Activated CD8-positive, alpha-beta T cell treated with anti-CD3 and anti-CD28 coated beads for 36 hours (primary cell): ENCODE data around the gene CCDC50. TPM values are rescaled to one million over a fixed set of nuclear protein-coding genes. Genes with fewer than 3 reads are reported as not detected.

Experiments used
- ATAC-seq: fragments of 200-7000 bp; cut with Tn5 transposase; one replicate; pipeline ENCODE4 v1.10.0; 2021; ENCODE audit warnings: mild to moderate bottlenecking, moderate library complexity
- CTCF ChIA-PET: fragments of 350-600 bp; sonication (Branson Sonifier 250); formaldehyde crosslinking; loops from one replicate; lab custom pipeline; 2021; ENCODE audit warnings: antibody characterized with exemption; lab: Charles Lee
- POLR2A ChIA-PET: fragments of 350-600 bp; sonication (Branson Sonifier 250); formaldehyde crosslinking; loops from one replicate; lab custom pipeline; 2021; ENCODE audit warnings: antibody characterized with exemption; lab: Charles Lee
- DNase-seq: peaks from one replicate; pipeline ENCODE4 v3.0.0-alpha.2; 2020
- H3K27ac Mint-ChIP-seq: one replicate; pipeline ENCODE4 v1.8.0; 2021; ENCODE audit warnings: mild to moderate bottlenecking, mixed read lengths
- H3K27me3 Mint-ChIP-seq: one replicate; pipeline ENCODE4 v1.8.0; 2021; ENCODE audit warnings: mixed read lengths
- H3K36me3 Mint-ChIP-seq: one replicate; pipeline ENCODE4 v1.8.0; 2021; ENCODE audit warnings: low read depth, mixed read lengths
- H3K4me1 Mint-ChIP-seq: one replicate; pipeline ENCODE4 v1.8.0; 2021; ENCODE audit warnings: low read depth, mixed read lengths
- H3K4me3 Mint-ChIP-seq: one replicate; pipeline ENCODE4 v1.8.0; 2021; ENCODE audit warnings: mild to moderate bottlenecking, moderate library complexity, mixed read lengths
- H3K9me3 Mint-ChIP-seq: one replicate; pipeline ENCODE4 v1.8.0; 2021; ENCODE audit warnings: mixed read lengths
- intact Hi-C: fragments of 100-400 bp; cut with micrococcal nuclease; formaldehyde crosslinking; loops from one replicate; pipeline ENCODE4 v1.10.0; 2022
- total RNA-seq, 2 experiments: library from RNA; stranded (reverse); gene quantifications; one replicate each; pipeline ENCODE4 v1.2.3, GENCODE V29; 2021
- TF ChIP-seq, protein P1 (sequence below): fragments of 200-600 bp; IDR thresholded peaks from one replicate; pipeline ENCODE4 v1.8.0; 2022; ENCODE audit warnings: antibody characterized with exemption, mild to moderate bottlenecking

CCDC50 gene
- total RNA-seq, 2 experiments from 2014 or later, result 7.3 to 7.6 TPM

DNA sequence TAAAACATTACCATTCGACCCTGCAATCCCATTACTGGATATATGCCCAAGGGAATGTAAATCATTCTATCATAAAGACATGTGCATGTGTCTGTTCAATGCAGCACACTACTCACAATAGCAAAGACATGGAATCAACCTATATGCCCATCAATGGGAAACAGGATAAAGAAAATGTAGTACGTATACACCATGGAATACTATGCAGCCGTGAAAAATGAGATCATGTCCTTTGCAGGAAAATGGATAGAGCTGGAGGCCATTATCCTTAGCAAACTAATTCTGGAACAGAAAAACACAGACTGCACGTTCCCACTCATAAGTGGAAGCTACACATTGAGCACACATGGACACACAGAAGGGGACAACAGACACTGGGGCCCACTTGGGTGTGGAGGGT, 111.3 kb downstream of the CCDC50 start:
- intact Hi-C loops, result no loop called here
- no peak overlapping the region for H3K27ac Mint-ChIP-seq
- DNase-seq, result no peak
- TF ChIP-seq, protein P1, sequence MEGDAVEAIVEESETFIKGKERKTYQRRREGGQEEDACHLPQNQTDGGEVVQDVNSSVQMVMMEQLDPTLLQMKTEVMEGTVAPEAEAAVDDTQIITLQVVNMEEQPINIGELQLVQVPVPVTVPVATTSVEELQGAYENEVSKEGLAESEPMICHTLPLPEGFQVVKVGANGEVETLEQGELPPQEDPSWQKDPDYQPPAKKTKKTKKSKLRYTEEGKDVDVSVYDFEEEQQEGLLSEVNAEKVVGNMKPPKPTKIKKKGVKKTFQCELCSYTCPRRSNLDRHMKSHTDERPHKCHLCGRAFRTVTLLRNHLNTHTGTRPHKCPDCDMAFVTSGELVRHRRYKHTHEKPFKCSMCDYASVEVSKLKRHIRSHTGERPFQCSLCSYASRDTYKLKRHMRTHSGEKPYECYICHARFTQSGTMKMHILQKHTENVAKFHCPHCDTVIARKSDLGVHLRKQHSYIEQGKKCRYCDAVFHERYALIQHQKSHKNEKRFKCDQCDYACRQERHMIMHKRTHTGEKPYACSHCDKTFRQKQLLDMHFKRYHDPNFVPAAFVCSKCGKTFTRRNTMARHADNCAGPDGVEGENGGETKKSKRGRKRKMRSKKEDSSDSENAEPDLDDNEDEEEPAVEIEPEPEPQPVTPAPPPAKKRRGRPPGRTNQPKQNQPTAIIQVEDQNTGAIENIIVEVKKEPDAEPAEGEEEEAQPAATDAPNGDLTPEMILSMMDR, result no peak
- H3K4me3 Mint-ChIP-seq, result no peak overlapping the region
- no peak for ATAC-seq
- no peaks in the 10 kb centered on the region for H3K36me3 Mint-ChIP-seq
- H3K27me3 Mint-ChIP-seq, result peaks cover 5% of the 10 kb centered on the region
- peaks cover 8% of the 10 kb centered on the region for H3K9me3 Mint-ChIP-seq
- POLR2A ChIA-PET, result no interaction called here
- H3K4me1 Mint-ChIP-seq, result no peaks in the 10 kb centered on the region
- CTCF ChIA-PET, result no interaction called here

DNA sequence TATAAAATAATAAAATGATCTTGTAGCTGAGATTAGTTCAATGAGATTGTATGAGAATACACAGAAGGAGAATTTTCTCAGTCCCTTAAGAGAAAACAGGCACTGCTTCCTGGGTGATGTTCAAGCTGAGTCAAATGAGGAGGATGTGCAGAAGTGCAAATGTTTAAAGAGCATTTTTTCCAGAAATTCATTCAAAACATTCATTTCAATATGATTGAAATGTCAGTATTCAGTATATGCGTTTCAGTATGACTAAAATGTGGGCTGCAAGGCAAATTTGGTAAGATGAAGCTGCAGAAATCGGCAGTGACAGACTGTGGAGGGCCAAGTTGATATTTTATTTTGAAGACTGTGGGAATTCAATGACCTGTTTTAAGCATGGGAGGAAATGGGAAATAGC, 112.5 kb downstream of the CCDC50 start:
- H3K9me3 Mint-ChIP-seq, result peaks cover 8% of the 10 kb centered on the region
- intact Hi-C loops, result no loop called here
- no peak overlapping the region for H3K27ac Mint-ChIP-seq
- no peak for ATAC-seq
- H3K4me3 Mint-ChIP-seq, result no peak overlapping the region
- DNase-seq, result no peak
- H3K27me3 Mint-ChIP-seq, result peaks cover 4% of the 10 kb centered on the region
- CTCF ChIA-PET, result no interaction called here
- no peaks in the 10 kb centered on the region for H3K36me3 Mint-ChIP-seq
- H3K4me1 Mint-ChIP-seq, result no peaks in the 10 kb centered on the region
- TF ChIP-seq, protein P1, result no peak
- POLR2A ChIA-PET, result no interaction called here

DNA sequence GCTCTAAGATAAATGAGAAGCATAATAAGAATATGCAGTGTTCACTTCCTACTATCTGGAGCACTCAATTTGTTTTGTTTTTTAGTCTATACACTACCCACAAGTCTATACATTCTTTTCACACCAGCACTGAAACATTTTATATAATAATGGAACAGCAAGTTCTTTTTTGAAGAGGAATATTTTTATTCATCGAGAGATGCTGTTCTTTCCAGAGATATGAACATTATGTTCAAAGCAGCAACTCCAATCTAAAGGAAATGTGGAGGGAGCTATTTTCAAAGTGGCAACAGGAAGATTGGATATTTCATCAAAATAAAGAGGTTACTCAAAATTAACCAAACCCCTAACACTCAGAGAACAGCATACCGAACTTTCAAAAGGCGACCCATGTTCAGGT, 115.4 kb downstream of the CCDC50 start:
- peaks cover 1% of the 10 kb centered on the region for H3K27me3 Mint-ChIP-seq
- POLR2A ChIA-PET, result no interaction called here
- TF ChIP-seq, protein P1, result no peak
- no peaks in the 10 kb centered on the region for H3K36me3 Mint-ChIP-seq
- intact Hi-C loops, result no loop called here
- H3K27ac Mint-ChIP-seq, result no peak overlapping the region
- H3K4me1 Mint-ChIP-seq, result no peaks in the 10 kb centered on the region
- H3K9me3 Mint-ChIP-seq, result peaks cover 8% of the 10 kb centered on the region
- DNase-seq, result no peak
- ATAC-seq, result no peak
- CTCF ChIA-PET, result no interaction called here
- no peak overlapping the region for H3K4me3 Mint-ChIP-seq

Other genes starting within 250 kb of the CCDC50 start
- gene OSTN, start 130.2 kb upstream of the CCDC50 start, total RNA-seq, result not detected
- not detected for gene UTS2B, start 1.1 kb downstream of the CCDC50 start, total RNA-seq
- not detected for gene PYDC2, start 131.8 kb downstream of the CCDC50 start, total RNA-seq